GM10266 (cell line): ENCODE data around the gene RGCC.
A peak's percentile ranks its signal among the peaks of the same experiment; 100 is the strongest.
"Not testable (repeated sequence)": the region's sequence is repeated elsewhere in the genome, so short reads cannot be mapped to it uniquely, and the experiment has no call there.

ENCODE experiments used
- DNase-seq: peaks from one replicate; pipeline ENCODE4 v3.0.0; 2012; ENCODE audit errors: extremely low spot score
- CTCF ChIP-seq: IDR thresholded peaks from 2 replicates; pipeline ENCODE4 v1.5.1; 2012; ENCODE audit warnings: mild to moderate bottlenecking, low read depth; ENCODE audit not compliant: control insufficient read depth, insufficient read depth; ENCODE audit errors: missing control alignments

RGCC gene

GRCh38 chr13:41427666-41428065 lies 29.7 kb upstream of the RGCC start:
- DNase-seq: no peak
- no peak for TF ChIP-seq CTCF

GRCh38 chr13:41428155-41428554 lies 29.2 kb upstream of the RGCC start:
- DNase-seq: no peak
- TF ChIP-seq CTCF: peak; percentile 56

- DNase-seq: not testable (repeated sequence)
Observed at GRCh38 chr13:41434030-41434429, 23.3 kb upstream of the RGCC start.

- no peak for DNase-seq
- no peak for TF ChIP-seq CTCF
Observed at GRCh38 chr13:41434831-41435520, 22.4 kb upstream of the RGCC start.

- TF ChIP-seq CTCF: no peak
- DNase-seq: no peak
Observed at GRCh38 chr13:41443969-41444368, 13.4 kb upstream of the RGCC start.

- no peak for DNase-seq
- no peak for TF ChIP-seq CTCF
Observed at GRCh38 chr13:41452462-41452861, 4.9 kb upstream of the RGCC start.

- TF ChIP-seq CTCF: no peak
- DNase-seq: no peak
Observed at GRCh38 chr13:41453620-41454019, 3.7 kb upstream of the RGCC start.

GRCh38 chr13:41454170-41454569 lies 3.2 kb upstream of the RGCC start:
- no peak for TF ChIP-seq CTCF
- no peak for DNase-seq
